IMR-90 (cell line): ENCODE data around the gene CDH12. TPM values are rescaled to one million over a fixed set of nuclear protein-coding genes. Genes with fewer than 3 reads are reported as not detected.

Source experiments
- ATAC-seq: fragments of 200-7000 bp; cut with Tn5 transposase; 2 replicates; pipeline ENCODE4 v1.9.1; 2020; ENCODE audit warnings: low read depth, mild to moderate bottlenecking, moderate library complexity
- BruUV-seq: library from RNA; stranded (reverse); fragments of 400-500 nt; replicated peaks from 2 replicates; lab custom pipeline; 2021; lab: Mats Ljungman, UMichigan
- CTCF ChIA-PET: fragments of 300-600 bp; formaldehyde crosslinking; extraction: SDS; loops from one replicate; lab custom pipeline; 2021; ENCODE audit warnings: antibody characterized with exemption; lab: Yijun Ruan, JAX
- POLR2A ChIA-PET: fragments of 300-600 bp; sonication (Branson Sonifier 250); formaldehyde crosslinking; loops from one replicate; lab custom pipeline; 2022; ENCODE audit warnings: antibody characterized with exemption; ENCODE audit not compliant: unreplicated experiment; lab: Charles Lee
- DNase-seq: peaks from one replicate; pipeline ENCODE4 v3.0.0; 2013
- H2AFZ ChIP-seq: replicated peaks from 2 replicates; pipeline ENCODE3; 2013; ENCODE audit warnings: low read length, mild to moderate bottlenecking; ENCODE audit not compliant: poor library complexity
- H2AK5ac ChIP-seq: 2 replicates; pipeline ENCODE4 v1.6.1; 2013; ENCODE audit warnings: low read depth, low read length, inconsistent platforms
- H2AK9ac ChIP-seq: replicated peaks from 2 replicates; pipeline ENCODE3; 2013; ENCODE audit warnings: mild to moderate bottlenecking, low read depth, low read length, moderate library complexity; ENCODE audit not compliant: poor library complexity
- H2BK120ac ChIP-seq: 2 replicates; pipeline ENCODE4 v1.6.1; 2013; ENCODE audit warnings: low read depth, low read length, inconsistent platforms
- H2BK15ac ChIP-seq: 3 replicates; pipeline ENCODE4 v1.6.1; 2013; ENCODE audit warnings: low read depth, low read length, inconsistent platforms
- H2BK20ac ChIP-seq: 2 replicates; pipeline ENCODE4 v1.6.1; 2013; ENCODE audit warnings: low read depth, mild to moderate bottlenecking, inconsistent platforms, low read length, moderate library complexity
- H2BK5ac ChIP-seq: 2 replicates; pipeline ENCODE4 v1.6.1; 2013; ENCODE audit warnings: mild to moderate bottlenecking, low read depth, low read length, inconsistent platforms; ENCODE audit not compliant: poor library complexity, severe bottlenecking
- H3K14ac ChIP-seq: replicated peaks from 2 replicates; pipeline ENCODE4 v1.6.1; 2013; ENCODE audit warnings: low read depth, low read length, inconsistent platforms
- H3K18ac ChIP-seq: 2 replicates; pipeline ENCODE4 v1.6.1; 2013; ENCODE audit warnings: low read depth, low read length, control low read depth
- H3K23ac ChIP-seq: 2 replicates; pipeline ENCODE4 v1.6.1; 2013; ENCODE audit warnings: low read depth, low read length, inconsistent platforms
- H3K27ac ChIP-seq: 2 replicates; pipeline ENCODE4 v1.5.1; 2013; ENCODE audit warnings: mild to moderate bottlenecking, control low read depth, low read length; ENCODE audit not compliant: insufficient read depth
- H3K27me3 ChIP-seq: 2 replicates; pipeline ENCODE4 v1.6.1; 2013; ENCODE audit warnings: low read length; ENCODE audit not compliant: control insufficient read depth, insufficient read depth
- H3K36me3 ChIP-seq: 2 replicates; pipeline ENCODE4 v1.6.1; 2013; ENCODE audit warnings: low read length, mixed read lengths; ENCODE audit not compliant: control insufficient read depth, insufficient read depth
- H3K4ac ChIP-seq: 2 replicates; pipeline ENCODE4 v1.6.1; 2013; ENCODE audit warnings: low read depth, low read length, inconsistent platforms
- H3K4me1 ChIP-seq: 2 replicates; pipeline ENCODE4 v1.6.1; 2013; ENCODE audit warnings: low read length, mixed read lengths; ENCODE audit not compliant: control insufficient read depth, insufficient read depth
- H3K4me2 ChIP-seq: 2 replicates; pipeline ENCODE4 v1.6.1; 2013; ENCODE audit warnings: low read depth, mild to moderate bottlenecking, control low read depth, low read length, moderate library complexity
- H3K4me3 ChIP-seq: 2 replicates; pipeline ENCODE4 v1.5.1; 2013; ENCODE audit warnings: low read depth, mild to moderate bottlenecking, control low read depth, low read length, moderate library complexity; ENCODE audit not compliant: insufficient read depth
- H3K56ac ChIP-seq: 2 replicates; pipeline ENCODE4 v1.6.1; 2013; ENCODE audit warnings: low read length, inconsistent platforms; ENCODE audit not compliant: insufficient read depth; ENCODE audit errors: extremely low read depth
- H3K79me1 ChIP-seq, 2 experiments: 2 replicates each; pipeline ENCODE4 v1.6.1; 2013; ENCODE audit warnings: low read length in 2 of 2, inconsistent platforms in 1 of 2, low read depth in 1 of 2
- H3K9ac ChIP-seq: 2 replicates; pipeline ENCODE4 v1.6.1; 2013; ENCODE audit warnings: low read depth, low read length, control low read depth
- H3K9me1 ChIP-seq: 2 replicates; pipeline ENCODE4 v1.6.1; 2013; ENCODE audit warnings: low read length, inconsistent platforms; ENCODE audit not compliant: insufficient read depth
- H3K9me3 ChIP-seq: 2 replicates; pipeline ENCODE4 v1.6.1; 2013; ENCODE audit warnings: low read length; ENCODE audit not compliant: control insufficient read depth, insufficient read depth
- H4K20me1 ChIP-seq: 2 replicates; pipeline ENCODE4 v1.6.1; 2013; ENCODE audit warnings: low read length, inconsistent platforms; ENCODE audit not compliant: insufficient read depth
- H4K5ac ChIP-seq: 2 replicates; pipeline ENCODE4 v1.6.1; 2013; ENCODE audit warnings: mild to moderate bottlenecking, low read depth, low read length, control low read depth
- H4K8ac ChIP-seq, 2 experiments: 2 replicates each; pipeline ENCODE4 v1.6.1; 2013; ENCODE audit warnings: low read depth in 2 of 2, low read length in 2 of 2, control low read depth in 1 of 2, inconsistent platforms in 1 of 2
- H4K91ac ChIP-seq: 2 replicates; pipeline ENCODE4 v1.6.1; 2013; ENCODE audit warnings: low read depth, low read length, inconsistent platforms; ENCODE audit not compliant: insufficient read depth
- BHLHE40 ChIP-seq: fragments of 150-350 bp; IDR thresholded peaks from 2 replicates; pipeline ENCODE4 v1.6.1; 2016; ENCODE audit warnings: mild to moderate bottlenecking, low read depth, low read length
- CEBPB ChIP-seq: IDR thresholded peaks from 2 replicates; pipeline ENCODE4 v1.6.1; 2012; ENCODE audit warnings: low read depth, low read length, improper control_type of control experiment
- CHD1 ChIP-seq: IDR thresholded peaks from 2 replicates; pipeline ENCODE4 v1.6.1; 2012; ENCODE audit warnings: low read depth, low read length, improper control_type of control experiment
- CTCF ChIP-seq: conservative IDR thresholded peaks from 2 replicates; pipeline ENCODE4 v1.5.1; 2012; ENCODE audit warnings: mild to moderate bottlenecking, low read depth, low read length, improper control_type of control experiment
- ELK1 ChIP-seq: fragments of 150-350 bp; IDR thresholded peaks from 2 replicates; pipeline ENCODE4 v1.6.1; 2016; ENCODE audit warnings: low read depth, mild to moderate bottlenecking, low read length, moderate library complexity, borderline replicate concordance
- FOS ChIP-seq: fragments of 150-350 bp; IDR thresholded peaks from 2 replicates; pipeline ENCODE4 v1.6.1; 2016; ENCODE audit warnings: low read depth, low read length
- MAFK ChIP-seq: IDR thresholded peaks from 2 replicates; pipeline ENCODE4 v1.6.1; 2012; ENCODE audit warnings: low read depth, low read length, improper control_type of control experiment
- MAZ ChIP-seq: IDR thresholded peaks from 2 replicates; pipeline ENCODE4 v1.6.1; 2012; ENCODE audit warnings: low read depth, mild to moderate bottlenecking, low read length, improper control_type of control experiment, moderate library complexity, borderline replicate concordance
- MXI1 ChIP-seq: IDR thresholded peaks from 2 replicates; pipeline ENCODE4 v1.6.1; 2012; ENCODE audit warnings: low read depth, mild to moderate bottlenecking, low read length, moderate library complexity, borderline replicate concordance
- NFE2L2 ChIP-seq: fragments of 150-350 bp; IDR thresholded peaks from 2 replicates; pipeline ENCODE4 v1.6.1; 2016; ENCODE audit warnings: low read depth, mild to moderate bottlenecking, low read length
- POLR2A ChIP-seq: IDR thresholded peaks from 2 replicates; pipeline ENCODE4 v1.6.1; 2012; ENCODE audit warnings: mild to moderate bottlenecking, low read depth, low read length
- RAD21 ChIP-seq: IDR thresholded peaks from 2 replicates; pipeline ENCODE4 v1.6.1; 2012; ENCODE audit warnings: low read length, improper control_type of control experiment
- RCOR1 ChIP-seq: IDR thresholded peaks from 2 replicates; pipeline ENCODE4 v1.6.1; 2012; ENCODE audit warnings: mild to moderate bottlenecking, low read length, improper control_type of control experiment; ENCODE audit not compliant: insufficient replicate concordance
- RFX5 ChIP-seq: IDR thresholded peaks from 2 replicates; pipeline ENCODE4 v1.8.0; 2012; ENCODE audit warnings: low read depth, mild to moderate bottlenecking, low read length, moderate library complexity
- SMC3 ChIP-seq: fragments of 150-350 bp; IDR thresholded peaks from 2 replicates; pipeline ENCODE4 v1.6.1; 2016; ENCODE audit warnings: low read depth, mild to moderate bottlenecking, antibody characterized with exemption, low read length, moderate library complexity
- WGBS, 2 experiments: methylation state at CpG; one replicate each; pipeline versions ENCODE4 v1.1.5 to v1.1.7; 2013; ENCODE audit warnings: missing lambda C conversion rate in 2 of 2; ENCODE audit not compliant: insufficient read length in 1 of 2; ENCODE audit errors: extremely low coverage in 2 of 2; 5-methylcytosine and 5-hydroxymethylcytosine counted together
- dilution Hi-C: fragments of 300-500 bp; cut with HindIII; formaldehyde crosslinking; loops from one replicate; pipeline ENCODE4 v1.14.3; 2018; ENCODE audit warnings: low sequenced_read_pairs; ENCODE audit not compliant: unreplicated experiment
- in situ Hi-C: fragments of 300-500 bp; cut with MboI; formaldehyde crosslinking; loops from 3 replicates; pipeline ENCODE4 v1.14.3; 2019; ENCODE audit warnings: low sequenced_read_pairs, inconsistent platforms, mixed read lengths
- intact Hi-C: fragments of 100-400 bp; cut with micrococcal nuclease; formaldehyde crosslinking; loops from 2 replicates; pipeline ENCODE4 v1.10.0; 2022
- polyA plus RNA-seq, 3 experiments: library from polyadenylated mRNA; depleted of rRNA; stranded (reverse); fragments of >200 nt; gene quantifications; 2 replicates each; pipeline ENCODE4 v1.2.3, GENCODE V29; 2012; ENCODE audit warnings: low replicate concordance in 1 of 3
- total RNA-seq: library from RNA; depleted of rRNA; stranded (reverse); fragments of >200 nt; gene quantifications from 2 replicates; pipeline ENCODE4 v1.2.3, GENCODE V29; 2012
- TF ChIP-seq, protein P1 (sequence below): fragments of 150-350 bp; IDR thresholded peaks from 2 replicates; pipeline ENCODE4 v1.6.1; 2017; ENCODE audit warnings: mild to moderate bottlenecking, antibody characterized with exemption, low read length, low read depth

Gene CDH12
- total and polyA plus RNA-seq, 2 of the 4 experiments (the other 2 are of a cell fraction): not detected

DNA sequence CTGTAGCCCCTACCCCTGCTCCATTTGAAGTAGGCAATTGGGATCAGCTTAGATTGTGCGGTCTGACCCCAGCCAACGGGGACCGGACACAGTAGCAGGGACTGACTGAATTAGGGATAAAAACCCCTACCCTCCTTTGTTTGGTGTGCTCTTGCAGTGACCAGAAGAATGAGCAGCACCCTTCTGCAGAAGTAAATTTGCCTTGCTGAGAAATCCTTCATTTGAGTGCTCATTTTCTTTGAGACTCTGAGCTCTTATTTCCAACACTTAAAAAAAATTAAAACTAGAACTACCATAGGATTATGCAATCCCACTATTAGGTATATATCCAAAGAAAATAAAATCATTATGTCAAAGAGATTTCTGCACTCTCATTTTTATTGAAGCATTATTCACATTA is 560.0 kb downstream of the CDH12 start:
- intact Hi-C loops (no loop called here), in situ Hi-C loops (no loop called here), dilution Hi-C loops (no loop called here)
- Histone ChIP-seq H3K56ac (no peak overlapping the region), H4K20me1 (no peaks in the 10 kb centered on the region), H2AK5ac (no peak overlapping the region), H3K18ac (no peak overlapping the region), H4K5ac (no peak overlapping the region), H3K4me2 (no peak overlapping the region), H3K27ac (no peak overlapping the region), H3K79me1 (no peaks in the 10 kb centered on the region), H3K27me3 (no peaks in the 10 kb centered on the region), H2BK120ac (no peak overlapping the region), H2AFZ (no peak overlapping the region), H3K9me1 (no peaks in the 10 kb centered on the region), H3K9me3 (0 out of 2 replicates have a peak, but pooled peaks cover 2% of the 10 kb centered on the region), H3K23ac (no peak overlapping the region), H3K9ac (no peak overlapping the region), H2AK9ac (no peak overlapping the region), H2BK20ac (no peak overlapping the region), H2BK5ac (no peak overlapping the region), H3K4ac (no peak overlapping the region), H3K4me1 (no peaks in the 10 kb centered on the region), H2BK15ac (no peak overlapping the region), H3K4me3 (no peak overlapping the region), H3K36me3 (no peaks in the 10 kb centered on the region), H4K91ac (no peak overlapping the region), H4K8ac (no peak overlapping the region), H3K14ac (no peak overlapping the region)
- BruUV-seq: no TSS peak
- DNase-seq: no peak
- no CpG with 5 or more reads among the region's 3 CpGs for WGBS, 2 experiments
- TF ChIP-seq FOS: no peak
- TF ChIP-seq RAD21: no peak
- TF ChIP-seq MXI1: no peak
- TF ChIP-seq BHLHE40: no peak
- TF ChIP-seq CHD1: no peak
- no peak for TF ChIP-seq CTCF
- TF ChIP-seq RFX5: no peak
- TF ChIP-seq NFE2L2: no peak
- TF ChIP-seq ELK1: no peak
- no peak for TF ChIP-seq CEBPB
- TF ChIP-seq MAFK: no peak
- no peak for TF ChIP-seq MAZ
- TF ChIP-seq RCOR1: no peak
- TF ChIP-seq, protein P1, sequence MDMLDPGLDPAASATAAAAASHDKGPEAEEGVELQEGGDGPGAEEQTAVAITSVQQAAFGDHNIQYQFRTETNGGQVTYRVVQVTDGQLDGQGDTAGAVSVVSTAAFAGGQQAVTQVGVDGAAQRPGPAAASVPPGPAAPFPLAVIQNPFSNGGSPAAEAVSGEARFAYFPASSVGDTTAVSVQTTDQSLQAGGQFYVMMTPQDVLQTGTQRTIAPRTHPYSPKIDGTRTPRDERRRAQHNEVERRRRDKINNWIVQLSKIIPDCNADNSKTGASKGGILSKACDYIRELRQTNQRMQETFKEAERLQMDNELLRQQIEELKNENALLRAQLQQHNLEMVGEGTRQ: no peak
- no peak for TF ChIP-seq SMC3
- TF ChIP-seq POLR2A: no peak
- no peak for ATAC-seq
- ChIA-PET POLR2A (no interaction called here), CTCF (no interaction called here)
